HepG2 (cell line): ENCODE results near the gene IFNLR1. TPM values are rescaled to one million over a fixed set of nuclear protein-coding genes. Genes with fewer than 3 reads are reported as not detected.

ENCODE experiments used
- CCAR2 ChIP-seq: fragments of 200-400 bp; formaldehyde crosslinking; optimal IDR thresholded peaks from 2 replicates; pipeline ENCODE3; 2018; ENCODE audit warnings: low read depth, mild to moderate bottlenecking, low read length, moderate library complexity
- CCDC6 ChIP-seq: sonication (generic); formaldehyde crosslinking; IDR thresholded peaks from 2 replicates; pipeline ENCODE4 v1.8.1; 2022; ENCODE audit warnings: mild to moderate bottlenecking, missing genetic modification reagents, moderate library complexity
- GPN1 ChIP-seq: sonication (generic); formaldehyde crosslinking; IDR thresholded peaks from 2 replicates; pipeline ENCODE4 v1.5.1; 2020; ENCODE audit warnings: missing genetic modification reagents, borderline replicate concordance
- HHEX ChIP-seq: IDR thresholded peaks from 2 replicates; pipeline ENCODE4 v1.6.1; 2016; ENCODE audit warnings: control low read depth
- MAZ ChIP-seq, 2 experiments: sonication (generic) in 1 of 2; formaldehyde crosslinking in 1 of 2; IDR thresholded peaks; 2 replicates each; pipeline versions ENCODE4 v1.5.0 to v1.6.1; 2012 to 2020; ENCODE audit warnings: low read depth in 2 of 2, mild to moderate bottlenecking in 2 of 2, borderline replicate concordance in 1 of 2, improper control_type of control experiment in 1 of 2, low read length in 1 of 2, missing genetic modification reagents in 1 of 2, moderate library complexity in 1 of 2
- MTF1 ChIP-seq: sonication (generic); formaldehyde crosslinking; IDR thresholded peaks from 2 replicates; pipeline ENCODE4 v1.5.0; 2020; ENCODE audit warnings: missing genetic modification reagents
- RFX5 ChIP-seq: IDR thresholded peaks from 2 replicates; pipeline ENCODE4 v1.6.1; 2011; ENCODE audit warnings: low read depth, low read length, improper control_type of control experiment
- SMC3 ChIP-seq: IDR thresholded peaks from 2 replicates; pipeline ENCODE4 v1.6.1; 2011; ENCODE audit warnings: low read length, improper control_type of control experiment
- SUZ12 ChIP-seq: fragments of 150-350 bp; IDR thresholded peaks from 2 replicates; pipeline ENCODE4 v1.6.1; 2014; ENCODE audit warnings: low read depth, low read length
- ZNF430 ChIP-seq: sonication (generic); formaldehyde crosslinking; IDR thresholded peaks from 2 replicates; pipeline ENCODE4 v1.9.0; 2021; ENCODE audit warnings: mild to moderate bottlenecking, missing genetic modification reagents
- ZNF468 ChIP-seq: sonication (generic); formaldehyde crosslinking; IDR thresholded peaks from 2 replicates; pipeline ENCODE4 v1.8.0; 2022; ENCODE audit warnings: mild to moderate bottlenecking, moderate library complexity, missing genetic modification reagents
- ZNF615 ChIP-seq: sonication (generic); formaldehyde crosslinking; IDR thresholded peaks from 2 replicates; pipeline ENCODE4 v1.5.0; 2020; ENCODE audit warnings: mild to moderate bottlenecking, missing genetic modification reagents, borderline replicate concordance
- ZSCAN21 ChIP-seq: sonication (generic); formaldehyde crosslinking; IDR thresholded peaks from 2 replicates; pipeline ENCODE4 v1.8.0; 2022; ENCODE audit warnings: mild to moderate bottlenecking, missing genetic modification reagents, moderate library complexity, borderline replicate concordance
- polyA plus RNA-seq, 8 experiments: library from polyadenylated mRNA; depleted of rRNA in 3 of 8; stranded (reverse) in 7 of 8; unstranded in 1 of 8; fragments of >200 nt; fragmentation: Illumina TruSeq in 4 of 8; extraction: Trizol in 4 of 8; gene quantifications; 2 replicates each; pipeline versions ENCODE4 v1.2.1 to v1.2.3, GENCODE V29; 2011 to 2016; ENCODE audit warnings: low read depth in 4 of 8, missing spikeins in 1 of 8, mixed read lengths in 1 of 8; ENCODE audit not compliant: insufficient read depth in 1 of 8
- total RNA-seq, 5 experiments: library from RNA; depleted of rRNA; stranded (reverse); fragments of >200 nt; fragmentation: Illumina TruSeq; extraction: Trizol; gene quantifications; 2 replicates each; pipeline ENCODE4 v1.2.3, GENCODE V29; 2016; ENCODE audit warnings: low read depth in 1 of 5
- TF ChIP-seq, protein P1 (sequence below): fragments of 450-650 bp; IDR thresholded peaks from 2 replicates; pipeline ENCODE4 v1.6.1; 2016
- TF ChIP-seq, protein P2 (sequence below), 2 experiments: sonication (generic) in 1 of 2; formaldehyde crosslinking in 1 of 2; IDR thresholded peaks; 2 replicates each; pipeline versions ENCODE4 v1.4.0 to v1.6.1; 2018 to 2020; ENCODE audit warnings: missing genetic modification reagents in 2 of 2, borderline replicate concordance in 1 of 2, low read depth in 1 of 2, mild to moderate bottlenecking in 1 of 2, missing biosample characterization in 1 of 2
- TF ChIP-seq, protein P3 (sequence below): sonication (generic); formaldehyde crosslinking; IDR thresholded peaks from 2 replicates; pipeline ENCODE4 v1.4.0; 2020; ENCODE audit warnings: missing genetic modification reagents, borderline replicate concordance
- TF ChIP-seq, protein P4 (sequence below): sonication (generic); formaldehyde crosslinking; IDR thresholded peaks from 2 replicates; pipeline ENCODE4 v1.4.0; 2020; ENCODE audit warnings: mild to moderate bottlenecking, missing genetic modification reagents

IFNLR1 gene
- total and polyA plus RNA-seq, 2 of the 13 experiments (the other 11 are each of a cell fraction or from before 2014, with no cell fraction given), result 3.8 to 8.5 TPM

DNA sequence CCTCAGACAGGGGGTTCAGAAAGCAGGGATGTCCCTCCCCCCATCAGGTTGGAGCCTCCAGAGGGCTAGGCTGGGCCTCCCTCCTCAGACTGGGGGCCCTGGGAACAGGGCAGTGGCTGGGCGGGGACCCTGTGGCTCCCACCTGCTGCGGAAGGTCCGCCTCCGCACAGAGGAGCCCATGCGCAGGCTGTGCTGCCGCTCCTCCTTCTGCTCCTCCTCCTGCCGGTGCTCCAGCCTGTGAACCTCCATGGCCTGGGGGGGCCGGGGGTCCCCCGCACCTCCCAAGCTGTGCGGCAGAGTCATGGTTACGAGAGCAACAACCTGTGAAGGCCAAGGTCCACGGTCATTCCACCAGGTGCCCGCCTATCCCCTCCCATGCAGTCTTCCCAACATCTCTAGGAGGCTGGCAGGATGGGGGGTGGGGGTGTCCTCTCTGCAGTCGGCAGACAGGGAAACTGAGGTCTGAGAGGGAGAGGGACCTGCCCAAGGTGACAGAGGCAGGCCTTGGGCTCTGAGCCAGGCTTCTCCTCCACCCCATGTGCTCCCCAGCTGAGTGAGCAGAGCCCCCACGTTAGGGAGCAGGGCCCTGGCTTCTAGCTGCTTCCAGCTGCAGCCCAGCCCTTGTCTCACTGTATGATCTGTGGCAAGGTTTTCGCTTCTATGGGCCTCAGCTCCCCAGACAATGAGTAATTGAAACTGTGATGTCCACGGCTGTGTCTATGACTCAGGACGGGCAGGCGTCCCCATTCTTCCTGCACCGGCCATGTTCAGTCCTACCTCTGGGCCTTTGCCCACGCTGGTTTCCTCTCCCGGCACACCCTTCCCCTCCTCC, 78.5 kb downstream of the IFNLR1 start (continued):
- no peak for TF ChIP-seq SMC3
- no peak for TF ChIP-seq SUZ12
- 0 out of 2 replicates have a peak, but pooled peaks have one; percentile 29 for TF ChIP-seq MAZ (IDR thresholded peaks at IDR 0.05; ENCODE audit: borderline replicate concordance, low read depth, low read length)
- TF ChIP-seq MAZ (CRISPR knock-in tag; IDR thresholded peaks at IDR 0.05; ENCODE audit: low read depth), result peak; percentile 73; the same call in 1 of the 2 replicates
- TF ChIP-seq, protein P1, sequence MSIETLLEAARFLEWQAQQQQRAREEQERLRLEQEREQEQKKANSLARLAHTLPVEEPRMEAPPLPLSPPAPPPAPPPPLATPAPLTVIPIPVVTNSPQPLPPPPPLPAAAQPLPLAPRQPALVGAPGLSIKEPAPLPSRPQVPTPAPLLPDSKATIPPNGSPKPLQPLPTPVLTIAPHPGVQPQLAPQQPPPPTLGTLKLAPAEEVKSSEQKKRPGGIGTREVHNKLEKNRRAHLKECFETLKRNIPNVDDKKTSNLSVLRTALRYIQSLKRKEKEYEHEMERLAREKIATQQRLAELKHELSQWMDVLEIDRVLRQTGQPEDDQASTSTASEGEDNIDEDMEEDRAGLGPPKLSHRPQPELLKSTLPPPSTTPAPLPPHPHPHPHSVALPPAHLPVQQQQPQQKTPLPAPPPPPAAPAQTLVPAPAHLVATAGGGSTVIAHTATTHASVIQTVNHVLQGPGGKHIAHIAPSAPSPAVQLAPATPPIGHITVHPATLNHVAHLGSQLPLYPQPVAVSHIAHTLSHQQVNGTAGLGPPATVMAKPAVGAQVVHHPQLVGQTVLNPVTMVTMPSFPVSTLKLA, result no peak
- TF ChIP-seq RFX5, result no peak
- no peak for TF ChIP-seq ZNF468 (CRISPR knock-in tag)
- no peak for TF ChIP-seq ZNF615
- TF ChIP-seq, protein P2, sequence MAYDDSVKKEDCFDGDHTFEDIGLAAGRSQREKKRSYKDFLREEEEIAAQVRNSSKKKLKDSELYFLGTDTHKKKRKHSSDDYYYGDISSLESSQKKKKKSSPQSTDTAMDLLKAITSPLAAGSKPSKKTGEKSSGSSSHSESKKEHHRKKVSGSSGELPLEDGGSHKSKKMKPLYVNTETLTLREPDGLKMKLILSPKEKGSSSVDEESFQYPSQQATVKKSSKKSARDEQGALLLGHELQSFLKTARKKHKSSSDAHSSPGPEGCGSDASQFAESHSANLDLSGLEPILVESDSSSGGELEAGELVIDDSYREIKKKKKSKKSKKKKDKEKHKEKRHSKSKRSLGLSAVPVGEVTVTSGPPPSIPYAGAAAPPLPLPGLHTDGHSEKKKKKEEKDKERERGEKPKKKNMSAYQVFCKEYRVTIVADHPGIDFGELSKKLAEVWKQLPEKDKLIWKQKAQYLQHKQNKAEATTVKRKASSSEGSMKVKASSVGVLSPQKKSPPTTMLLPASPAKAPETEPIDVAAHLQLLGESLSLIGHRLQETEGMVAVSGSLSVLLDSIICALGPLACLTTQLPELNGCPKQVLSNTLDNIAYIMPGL (CRISPR knock-in tag; IDR thresholded peaks at IDR 0.05; ENCODE audit: borderline replicate concordance in 1 of 2, low read depth in 1 of 2), result peak in 1 of 2 experiments; percentile 45; a peak in 1 of 4 replicates
- TF ChIP-seq ZSCAN21, result no peak
- peak; percentile 65; the same call in 1 of the 2 replicates for TF ChIP-seq ZNF430
- TF ChIP-seq GPN1 (CRISPR knock-in tag), result no peak
- TF ChIP-seq CCDC6 (CRISPR knock-in tag), result peak; percentile 60
- no peak for TF ChIP-seq HHEX (CRISPR knock-in tag)
- TF ChIP-seq MTF1, result no peak
- no peak for TF ChIP-seq CCAR2
- TF ChIP-seq, protein P3, sequence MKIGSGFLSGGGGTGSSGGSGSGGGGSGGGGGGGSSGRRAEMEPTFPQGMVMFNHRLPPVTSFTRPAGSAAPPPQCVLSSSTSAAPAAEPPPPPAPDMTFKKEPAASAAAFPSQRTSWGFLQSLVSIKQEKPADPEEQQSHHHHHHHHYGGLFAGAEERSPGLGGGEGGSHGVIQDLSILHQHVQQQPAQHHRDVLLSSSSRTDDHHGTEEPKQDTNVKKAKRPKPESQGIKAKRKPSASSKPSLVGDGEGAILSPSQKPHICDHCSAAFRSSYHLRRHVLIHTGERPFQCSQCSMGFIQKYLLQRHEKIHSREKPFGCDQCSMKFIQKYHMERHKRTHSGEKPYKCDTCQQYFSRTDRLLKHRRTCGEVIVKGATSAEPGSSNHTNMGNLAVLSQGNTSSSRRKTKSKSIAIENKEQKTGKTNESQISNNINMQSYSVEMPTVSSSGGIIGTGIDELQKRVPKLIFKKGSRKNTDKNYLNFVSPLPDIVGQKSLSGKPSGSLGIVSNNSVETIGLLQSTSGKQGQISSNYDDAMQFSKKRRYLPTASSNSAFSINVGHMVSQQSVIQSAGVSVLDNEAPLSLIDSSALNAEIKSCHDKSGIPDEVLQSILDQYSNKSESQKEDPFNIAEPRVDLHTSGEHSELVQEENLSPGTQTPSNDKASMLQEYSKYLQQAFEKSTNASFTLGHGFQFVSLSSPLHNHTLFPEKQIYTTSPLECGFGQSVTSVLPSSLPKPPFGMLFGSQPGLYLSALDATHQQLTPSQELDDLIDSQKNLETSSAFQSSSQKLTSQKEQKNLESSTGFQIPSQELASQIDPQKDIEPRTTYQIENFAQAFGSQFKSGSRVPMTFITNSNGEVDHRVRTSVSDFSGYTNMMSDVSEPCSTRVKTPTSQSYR (CRISPR knock-in tag), result 0 out of 2 replicates have a peak, but pooled peaks have one; percentile 8
- TF ChIP-seq, protein P4, sequence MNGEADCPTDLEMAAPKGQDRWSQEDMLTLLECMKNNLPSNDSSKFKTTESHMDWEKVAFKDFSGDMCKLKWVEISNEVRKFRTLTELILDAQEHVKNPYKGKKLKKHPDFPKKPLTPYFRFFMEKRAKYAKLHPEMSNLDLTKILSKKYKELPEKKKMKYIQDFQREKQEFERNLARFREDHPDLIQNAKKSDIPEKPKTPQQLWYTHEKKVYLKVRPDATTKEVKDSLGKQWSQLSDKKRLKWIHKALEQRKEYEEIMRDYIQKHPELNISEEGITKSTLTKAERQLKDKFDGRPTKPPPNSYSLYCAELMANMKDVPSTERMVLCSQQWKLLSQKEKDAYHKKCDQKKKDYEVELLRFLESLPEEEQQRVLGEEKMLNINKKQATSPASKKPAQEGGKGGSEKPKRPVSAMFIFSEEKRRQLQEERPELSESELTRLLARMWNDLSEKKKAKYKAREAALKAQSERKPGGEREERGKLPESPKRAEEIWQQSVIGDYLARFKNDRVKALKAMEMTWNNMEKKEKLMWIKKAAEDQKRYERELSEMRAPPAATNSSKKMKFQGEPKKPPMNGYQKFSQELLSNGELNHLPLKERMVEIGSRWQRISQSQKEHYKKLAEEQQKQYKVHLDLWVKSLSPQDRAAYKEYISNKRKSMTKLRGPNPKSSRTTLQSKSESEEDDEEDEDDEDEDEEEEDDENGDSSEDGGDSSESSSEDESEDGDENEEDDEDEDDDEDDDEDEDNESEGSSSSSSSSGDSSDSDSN (CRISPR knock-in tag), result peak; percentile 44; the same call in 1 of the 2 replicates
